ENCODE results near the gene CLK4.

Gene CLK4

GRCh38 chr5:178557416-178557815, 69.4 kb downstream of the CLK4 start:
- H3K4me3 ChIP-seq (ENCODE audit: low read depth, low read length): no peak overlapping the region
- TF ChIP-seq CTCF (IDR thresholded peaks at IDR 0.05; ENCODE audit: control insufficient read depth, extremely low read depth, insufficient read depth): no peak
- no peak for DNase-seq (ENCODE audit: low read depth)

GRCh38 chr5:178555771-178556211, 71.1 kb downstream of the CLK4 start:
- no peak for TF ChIP-seq CTCF (IDR thresholded peaks at IDR 0.05; ENCODE audit: control insufficient read depth, extremely low read depth, insufficient read depth)
- no peak for DNase-seq (ENCODE audit: low read depth)
- H3K4me3 ChIP-seq (ENCODE audit: low read depth, low read length): no peak overlapping the region

- DNase-seq (ENCODE audit: low read depth): no peak
- TF ChIP-seq CTCF (IDR thresholded peaks at IDR 0.05; ENCODE audit: control insufficient read depth, extremely low read depth, insufficient read depth): no peak
- H3K4me3 ChIP-seq (ENCODE audit: low read depth, low read length): no peak overlapping the region
These were observed 71.8 kb downstream of the CLK4 start for GRCh38 chr5:178555005-178555404.

GRCh38 chr5:178554311-178554710, 72.5 kb downstream of the CLK4 start:
- TF ChIP-seq CTCF (IDR thresholded peaks at IDR 0.05; ENCODE audit: control insufficient read depth, extremely low read depth, insufficient read depth): no peak
- H3K4me3 ChIP-seq (ENCODE audit: low read depth, low read length): no peak overlapping the region
- no peak for DNase-seq (ENCODE audit: low read depth)

GRCh38 chr5:178553517-178553916, 73.3 kb downstream of the CLK4 start:
- no peak for DNase-seq (ENCODE audit: low read depth)
- TF ChIP-seq CTCF (IDR thresholded peaks at IDR 0.05; ENCODE audit: control insufficient read depth, extremely low read depth, insufficient read depth): no peak
- H3K4me3 ChIP-seq (ENCODE audit: low read depth, low read length): no peak overlapping the region

Data from LNCaP clone FGC (cell line).